Central memory CD4-positive, alpha-beta T cell (primary cell): ENCODE results near the gene KRTAP23-1.

Source experiments
- DNase-seq: peaks from one replicate; pipeline ENCODE4 v3.0.0; 2022

KRTAP23-1 gene

DNA sequence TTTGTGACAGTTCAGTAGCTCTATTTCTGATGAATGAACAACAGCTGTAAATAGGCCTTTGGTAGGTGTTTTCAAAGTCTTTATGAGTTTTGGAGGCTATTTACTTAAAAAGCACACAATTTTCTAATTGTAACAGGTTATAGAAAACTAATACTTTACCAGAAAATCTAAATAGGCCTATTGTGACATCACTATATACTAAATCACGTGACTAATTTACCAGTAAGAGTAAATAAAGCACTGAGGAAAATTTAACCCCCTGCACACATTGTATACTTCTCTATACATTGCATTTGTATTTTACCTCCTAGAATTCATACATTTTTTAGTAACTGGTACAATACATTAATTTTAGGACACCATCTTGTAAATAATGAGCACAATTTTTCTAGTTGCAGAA is 43.3 kb downstream of the KRTAP23-1 start:
- no peak for DNase-seq
